ENCODE results near the gene C1QA.
A peak's percentile ranks its signal among the peaks of the same experiment; 100 is the strongest.

C1QA gene

GRCh38 chr1:22636353-22636752 is at the start of gene C1QA:
C1QA (plus strand) TSS chr1:22636628; CDS start chr1:22637617, 989 bp downstream.
- DNase-seq: peak; percentile 91

- no peak for DNase-seq
Observed at GRCh38 chr1:22587247-22587646, 49.2 kb upstream of the C1QA start.

GRCh38 chr1:22588899-22589422 is 47.5 kb upstream of the C1QA start:
- DNase-seq: no peak

GRCh38 chr1:22591576-22591975 is 44.9 kb upstream of the C1QA start:
- DNase-seq: no peak

GRCh38 chr1:22592051-22592450 is 44.4 kb upstream of the C1QA start:
- no peak for DNase-seq

GRCh38 chr1:22592919-22593790 is 43.3 kb upstream of the C1QA start:
- no peak for DNase-seq

GRCh38 chr1:22594396-22594795 is 42.0 kb upstream of the C1QA start:
- no peak for DNase-seq

GRCh38 chr1:22595108-22595507 is 41.3 kb upstream of the C1QA start:
- DNase-seq: no peak

- no peak for DNase-seq
Observed at GRCh38 chr1:22597301-22597965, 39.0 kb upstream of the C1QA start.

- DNase-seq: no peak
Observed at GRCh38 chr1:22597996-22598395, 38.4 kb upstream of the C1QA start.

- no peak for DNase-seq
Observed at GRCh38 chr1:22598736-22599135, 37.7 kb upstream of the C1QA start.

- DNase-seq: peak; percentile 51
Observed at GRCh38 chr1:22600071-22600816, 36.2 kb upstream of the C1QA start.

- DNase-seq: no peak
Observed at GRCh38 chr1:22600817-22601605, 35.4 kb upstream of the C1QA start.

- no peak for DNase-seq
Observed at GRCh38 chr1:22601610-22602009, 34.8 kb upstream of the C1QA start.

- no peak for DNase-seq
Observed at GRCh38 chr1:22602060-22602740, 34.2 kb upstream of the C1QA start.

GRCh38 chr1:22606161-22606560 is 30.3 kb upstream of the C1QA start:
- DNase-seq: no peak

- no peak for DNase-seq
Observed at GRCh38 chr1:22607154-22607553, 29.3 kb upstream of the C1QA start.

GRCh38 chr1:22608361-22608760 is 28.1 kb upstream of the C1QA start:
- no peak for DNase-seq

- DNase-seq: no peak
Observed at GRCh38 chr1:22609291-22609690, 27.1 kb upstream of the C1QA start.

- DNase-seq: peak; percentile 80
Observed at GRCh38 chr1:22611530-22611947, 24.9 kb upstream of the C1QA start.

GRCh38 chr1:22612671-22613571 is 23.5 kb upstream of the C1QA start:
- DNase-seq: no peak

Data from RPMI8226 (cell line).